Ramos (cell line): ENCODE data around the gene CDK17.
"Not testable (repeated sequence)": the region's sequence is repeated elsewhere in the genome, so short reads cannot be mapped to it uniquely, and the experiment has no call there.

Experiments used
- in situ Hi-C: fragments of 300-500 bp; cut with MboI; formaldehyde crosslinking; loops from one replicate; pipeline ENCODE4 v1.14.3; 2022; ENCODE audit warnings: low sequenced_read_pairs; ENCODE audit not compliant: unreplicated experiment

The CDK17 gene

GRCh38 chr12:96399919-96400630 lies at the start of gene CDK17:
CDK17 (minus strand) TSS chr12:96400439; CDS start chr12:96334836, 65,603 bp downstream.
- in situ Hi-C loops, result no loop called here

- in situ Hi-C loops, result no loop called here
Observed at GRCh38 chr12:96448300-96448699, 48.1 kb upstream of the CDK17 start.

GRCh38 chr12:96447256-96447655 lies 47.0 kb upstream of the CDK17 start:
- in situ Hi-C loops, result no loop called here

GRCh38 chr12:96445691-96446583 lies 45.7 kb upstream of the CDK17 start:
- in situ Hi-C loops, result no loop called here

DNA sequence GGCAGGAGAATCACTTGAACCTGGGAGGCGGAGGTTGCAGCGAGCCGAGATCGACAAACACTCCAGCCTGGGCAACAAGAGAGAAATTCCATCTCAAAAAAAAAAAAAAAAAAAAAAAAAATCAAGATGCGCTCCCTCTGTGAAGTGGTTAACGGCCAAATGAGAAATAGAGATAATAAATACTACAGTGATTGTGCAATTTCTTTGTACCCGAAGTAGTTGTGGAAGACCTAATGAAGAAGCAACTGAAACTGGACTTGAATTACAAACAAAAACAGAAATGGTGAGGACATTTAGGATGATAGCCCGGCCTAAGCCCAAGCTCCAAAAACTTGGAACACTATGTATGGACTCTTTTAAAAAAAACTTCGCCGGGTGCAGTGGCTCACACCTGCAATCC lies 44.2 kb upstream of the CDK17 start:
- in situ Hi-C loops, result no loop called here

DNA sequence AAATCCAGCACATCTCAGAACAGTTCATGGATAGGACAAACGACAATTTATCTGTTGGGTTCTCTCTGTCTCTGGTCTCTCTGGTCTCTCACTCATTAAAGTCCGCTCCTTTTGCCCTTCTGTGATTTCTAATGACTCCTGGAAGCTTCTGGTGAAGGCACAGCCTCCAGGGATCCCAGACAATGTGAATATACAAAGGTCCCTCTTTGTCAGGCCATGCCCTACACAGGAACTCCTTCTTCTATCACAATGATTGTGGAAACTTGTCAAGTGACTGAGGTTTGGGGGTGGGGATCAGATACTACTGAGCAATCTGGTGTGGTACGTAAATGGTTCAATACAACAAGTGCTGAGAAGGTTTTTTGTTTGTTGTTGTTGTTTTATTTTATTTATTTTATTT lies 42.7 kb upstream of the CDK17 start:
- in situ Hi-C loops, result no loop called here

GRCh38 chr12:96441816-96442215 lies 41.6 kb upstream of the CDK17 start:
- in situ Hi-C loops, result no loop called here

DNA sequence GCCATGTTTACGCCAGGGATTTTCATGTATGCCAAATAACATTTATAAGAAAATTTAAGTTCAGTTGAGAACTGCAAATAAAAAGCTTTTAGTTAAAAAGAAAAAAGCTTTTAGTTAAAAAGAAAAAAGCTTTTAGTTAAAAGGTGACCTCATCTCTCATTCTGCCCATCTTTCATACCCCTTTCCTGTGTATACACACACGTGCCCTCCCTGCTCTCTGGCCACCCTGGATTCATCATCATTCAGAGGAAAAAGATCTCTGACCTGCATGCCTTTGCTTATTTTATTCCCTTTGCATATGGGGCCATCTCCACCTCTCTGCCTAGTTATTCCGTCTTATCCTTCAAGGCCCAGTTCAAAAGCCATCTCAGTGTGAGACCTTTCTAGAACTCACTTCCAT lies 38.1 kb upstream of the CDK17 start:
- in situ Hi-C loops, result no loop called here

DNA sequence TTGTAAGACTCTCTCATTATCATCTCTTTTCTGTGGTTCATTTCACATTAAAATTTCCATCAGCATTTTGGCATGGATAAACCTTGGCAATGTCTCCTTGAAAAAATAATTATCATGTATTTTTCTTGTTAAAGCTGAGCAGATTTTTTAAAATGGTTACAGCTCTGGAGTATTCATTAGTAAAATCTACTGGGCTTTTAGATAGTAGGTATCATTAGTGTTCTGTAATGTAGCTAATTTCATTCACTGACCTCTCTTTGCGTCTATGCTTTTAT lies 36.9 kb upstream of the CDK17 start:
- in situ Hi-C loops, result no loop called here

- in situ Hi-C loops, result no loop called here
Observed at GRCh38 chr12:96436366-96437170, 36.3 kb upstream of the CDK17 start.

DNA sequence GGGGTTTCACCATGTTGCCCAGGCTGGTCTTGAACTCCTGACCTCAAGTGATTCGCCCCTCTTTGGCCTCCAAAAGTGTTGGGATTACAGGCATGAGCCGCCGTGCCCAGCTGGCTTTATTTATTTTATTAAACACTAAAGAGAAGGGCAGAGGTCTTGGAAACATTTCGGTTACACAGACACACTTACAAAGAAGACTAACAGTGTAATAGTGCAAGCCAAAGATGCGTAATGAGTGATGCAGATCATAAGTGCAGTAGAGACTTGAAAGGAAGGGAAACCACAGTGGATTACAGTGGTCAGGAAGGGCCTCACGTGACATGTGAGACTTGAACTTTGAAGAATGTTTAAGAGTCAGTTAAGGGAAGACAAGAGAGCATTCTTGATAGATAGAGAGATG lies 33.9 kb upstream of the CDK17 start:
- in situ Hi-C loops, result no loop called here

DNA sequence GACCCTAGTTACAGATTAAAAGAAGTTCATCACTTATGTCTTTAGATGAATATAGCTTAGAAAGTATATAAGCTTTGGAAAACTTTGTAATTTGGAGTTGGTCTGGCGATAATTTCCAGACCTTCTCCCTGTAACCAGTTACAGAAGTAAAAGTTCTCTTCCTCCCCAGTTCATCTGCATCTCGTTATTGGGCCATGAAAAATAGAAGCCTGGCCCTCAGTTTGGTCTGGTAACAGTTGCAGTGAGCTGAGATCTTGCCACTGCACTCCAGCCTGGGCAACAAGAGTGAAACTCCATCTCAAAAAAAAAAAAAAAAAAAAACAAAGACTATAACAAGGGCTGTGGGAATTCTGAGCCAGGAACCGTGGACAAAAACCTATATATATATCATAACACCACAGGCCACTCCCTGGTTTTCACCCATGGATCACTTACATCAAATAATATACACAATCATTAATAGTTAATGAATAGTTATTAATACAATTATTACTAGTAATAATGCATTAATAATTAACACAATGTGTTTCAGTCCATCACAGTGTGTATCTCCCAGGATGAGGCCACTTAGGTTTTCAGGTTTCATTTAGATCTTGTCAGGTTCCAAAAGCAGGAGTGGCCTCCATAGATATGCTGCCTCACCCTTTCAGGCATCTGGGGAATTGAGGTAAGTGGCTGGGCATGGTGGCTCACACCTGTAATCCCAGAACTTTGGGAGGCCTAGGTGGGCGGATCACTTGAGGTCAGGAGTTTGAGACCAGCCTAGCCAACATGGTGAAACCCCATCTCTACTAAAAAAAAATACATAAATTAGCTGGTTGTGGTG lies 32.5 kb upstream of the CDK17 start:
- in situ Hi-C loops, result not testable (repeated sequence)

DNA sequence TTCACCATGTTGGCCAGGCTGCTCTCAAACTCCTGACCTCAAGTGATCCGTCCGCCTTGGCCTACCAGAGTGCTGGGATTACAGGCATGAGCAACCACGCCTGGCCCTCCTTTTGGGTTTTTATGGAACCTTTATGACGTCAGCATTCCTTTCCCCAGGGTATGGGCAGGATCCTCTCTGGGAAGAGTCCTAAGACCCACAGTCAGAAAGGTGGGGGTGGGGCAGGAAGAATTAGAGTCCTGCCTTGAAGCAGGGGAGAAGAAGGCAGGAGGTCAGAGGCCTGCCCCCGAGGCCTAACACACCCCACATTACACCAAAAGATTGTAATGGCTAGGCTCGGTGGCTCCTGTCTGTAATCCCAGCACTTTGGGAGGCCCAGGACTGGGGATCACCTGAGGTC lies 30.8 kb upstream of the CDK17 start:
- in situ Hi-C loops, result no loop called here

DNA sequence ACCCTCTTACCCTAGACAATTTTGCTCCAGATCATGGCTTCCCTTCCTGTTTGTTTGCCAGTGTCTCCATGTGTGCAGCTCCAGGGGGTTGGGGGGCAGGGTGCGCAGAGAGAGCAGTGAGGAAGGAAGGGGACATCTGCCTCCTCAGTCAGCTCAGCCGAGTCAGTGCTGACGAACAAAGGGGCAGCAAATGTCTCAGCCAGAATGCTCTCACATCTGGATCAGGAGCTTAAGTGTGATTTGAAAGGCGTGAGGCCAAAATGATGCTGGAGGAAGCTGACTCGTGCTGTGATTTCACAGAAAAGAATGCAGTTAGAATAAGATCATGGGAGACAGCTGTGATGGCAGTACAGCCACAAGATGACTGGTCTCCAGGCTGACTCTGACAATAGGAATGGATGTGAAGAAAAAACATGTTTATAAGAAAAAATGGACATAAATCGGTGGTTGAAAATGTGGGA lies 27.1 kb upstream of the CDK17 start:
- in situ Hi-C loops, result no loop called here

GRCh38 chr12:96425951-96426350 lies 25.7 kb upstream of the CDK17 start:
- in situ Hi-C loops, result no loop called here

GRCh38 chr12:96425321-96425720 lies 25.1 kb upstream of the CDK17 start:
- in situ Hi-C loops, result no loop called here

DNA sequence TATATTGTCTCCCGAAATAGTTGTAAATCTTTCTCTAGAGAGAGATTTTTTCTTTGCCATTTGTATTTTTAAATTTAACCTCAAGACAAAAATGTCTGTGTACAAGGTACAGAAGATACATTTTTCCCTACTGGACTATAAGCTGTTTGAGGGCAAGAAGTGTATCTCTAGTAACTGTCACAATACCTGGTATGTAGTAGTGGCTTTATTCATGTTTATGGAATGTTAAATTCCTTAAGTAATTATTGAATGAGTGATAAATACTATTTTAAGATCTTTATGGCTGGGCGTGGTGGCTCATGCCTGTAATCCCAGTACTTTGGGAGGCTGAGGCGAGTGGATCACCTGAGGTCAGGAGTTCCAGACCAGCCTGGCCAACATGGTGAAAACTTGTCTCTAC lies 24.4 kb upstream of the CDK17 start:
- in situ Hi-C loops, result no loop called here

DNA sequence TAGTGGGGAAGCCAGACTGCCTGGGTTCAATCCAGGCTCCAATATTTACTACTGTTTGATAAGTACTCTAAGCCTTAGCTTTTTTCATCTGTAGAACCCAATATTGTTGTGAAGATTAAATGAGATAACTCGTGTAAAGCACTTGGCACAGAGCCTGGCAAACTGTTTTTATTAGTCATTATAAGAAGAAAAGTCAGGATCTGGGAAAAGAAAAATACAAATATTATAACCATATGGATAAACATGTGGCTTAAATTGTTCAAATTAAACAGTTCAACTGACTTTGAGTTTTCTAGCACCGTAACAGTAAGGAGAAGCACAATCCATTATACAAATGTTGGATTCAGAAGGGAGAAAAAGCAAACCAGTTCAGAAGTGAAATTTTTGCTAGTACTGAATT lies 22.0 kb upstream of the CDK17 start:
- in situ Hi-C loops, result no loop called here

DNA sequence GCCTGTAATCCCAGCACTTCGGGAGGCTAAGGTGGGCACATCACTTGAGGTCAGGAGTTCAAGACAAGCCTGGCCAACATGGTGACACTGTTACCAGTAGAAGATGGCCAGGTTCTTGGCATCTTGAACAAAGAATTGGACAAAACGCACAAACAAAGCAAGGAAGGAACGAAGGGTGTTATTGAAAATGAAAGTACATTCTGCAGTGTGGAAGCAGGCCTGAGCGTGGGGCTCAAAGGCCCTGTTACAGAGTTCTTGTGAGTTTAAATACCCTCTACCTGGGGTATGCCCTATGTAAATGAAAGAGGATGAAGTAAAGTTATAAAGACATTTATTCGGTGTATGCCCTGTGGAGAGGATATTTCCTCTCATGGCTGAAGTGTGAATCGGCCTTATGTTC lies 20.8 kb upstream of the CDK17 start:
- in situ Hi-C loops, result no loop called here

DNA sequence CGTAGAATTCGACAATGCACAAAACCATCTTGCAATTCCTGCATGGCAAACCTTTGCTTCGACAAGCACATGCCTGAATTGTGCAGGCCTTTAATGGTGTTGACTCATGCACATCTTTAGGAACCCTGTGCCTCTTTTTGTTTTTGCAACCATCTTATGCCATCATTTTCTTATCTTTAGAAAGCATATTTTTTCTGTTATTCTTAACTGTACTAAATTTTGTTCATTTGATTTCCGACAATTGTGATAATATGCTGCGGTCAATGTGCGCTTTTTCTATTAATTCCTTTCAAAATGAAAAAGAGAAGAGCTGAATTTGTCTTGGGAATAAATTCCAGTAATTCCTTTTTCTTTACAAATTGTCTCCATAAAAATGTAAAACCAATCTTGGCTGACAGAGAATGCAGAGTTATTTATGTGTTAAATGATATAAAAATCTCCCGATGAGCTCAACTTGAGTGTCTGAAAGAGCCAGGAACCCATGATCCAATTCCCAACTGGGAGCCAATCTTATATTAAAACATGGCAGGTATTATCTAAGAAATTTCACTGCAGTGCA lies 20.1 kb upstream of the CDK17 start:
- in situ Hi-C loops, result no loop called here
